ENCODE measurements around the gene ADRM1.
A peak's percentile ranks its signal among the peaks of the same experiment; 100 is the strongest.

ADRM1 gene

GRCh38 chr20:62299666-62300236 is 3.0 kb upstream of the ADRM1 start:
- no peak for DNase-seq

DNA sequence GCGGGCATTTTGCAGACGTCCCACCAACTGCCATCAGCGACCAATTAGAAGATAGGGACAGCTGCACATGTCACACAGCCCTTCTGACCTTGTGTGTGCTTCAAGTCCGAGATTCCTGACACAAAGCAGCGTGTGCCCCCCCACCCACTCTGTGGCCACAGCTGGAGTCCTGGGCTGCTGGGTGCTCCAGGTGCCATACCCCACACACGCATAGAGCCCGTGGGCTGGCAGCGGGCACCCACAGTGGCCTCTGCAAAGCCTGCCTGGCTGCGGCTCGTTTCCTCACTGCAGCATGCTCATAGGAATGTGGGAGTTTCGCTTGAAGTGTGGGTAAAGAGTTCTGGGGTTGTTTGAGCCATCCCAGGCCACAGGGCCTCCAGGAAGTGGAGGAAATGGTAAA is 2.5 kb upstream of the ADRM1 start:
- DNase-seq = no peak

DNA sequence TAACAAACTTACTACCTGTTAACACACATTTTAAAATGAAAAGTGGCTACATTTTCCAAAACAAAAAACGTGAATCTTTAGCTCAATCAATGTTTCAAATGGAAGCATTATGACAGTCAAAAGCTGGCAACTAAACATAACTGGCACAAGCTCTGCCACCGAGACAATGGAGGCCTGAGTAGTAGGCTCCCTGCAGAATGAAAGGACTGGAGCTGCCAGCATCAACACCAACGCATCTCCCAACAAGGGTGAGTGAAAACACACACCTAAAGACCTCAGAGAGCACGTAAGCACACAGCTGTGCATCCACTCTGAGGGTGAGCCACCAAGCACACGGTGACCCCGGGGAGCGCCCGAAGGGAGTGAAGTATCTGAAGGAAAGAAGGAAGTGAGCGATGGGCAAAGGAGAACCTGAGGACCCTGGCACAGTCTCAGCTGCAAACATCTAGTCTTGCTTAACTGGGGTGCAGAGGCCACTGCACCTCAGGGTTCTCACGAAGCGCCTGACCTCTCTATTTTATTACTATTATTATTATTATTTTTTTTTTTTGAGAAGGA is 1.6 kb upstream of the ADRM1 start:
- no peak for DNase-seq

- peak; percentile 57 for DNase-seq
Observed at GRCh38 chr20:62301773-62302340, 940 bp upstream of the ADRM1 start.

DNA sequence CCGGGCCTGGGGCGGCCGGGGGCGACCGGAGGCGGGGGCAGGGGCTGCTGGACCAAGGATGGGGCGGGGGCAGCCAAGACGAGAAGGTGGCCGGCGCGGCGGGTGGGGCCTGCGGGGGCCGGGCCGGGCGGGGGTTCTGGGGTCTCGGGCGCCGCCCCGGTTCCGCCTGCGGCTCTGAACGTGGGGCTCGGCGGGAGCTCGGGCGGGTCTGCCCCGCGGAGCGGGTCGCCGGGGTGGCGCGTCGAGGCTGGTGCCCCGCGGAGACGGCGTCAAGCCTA is 204 bp downstream of the ADRM1 start:
- DNase-seq = no peak

GRCh38 chr20:62303340-62304226 is 786 bp downstream of the ADRM1 start:
- DNase-seq = no peak

DNA sequence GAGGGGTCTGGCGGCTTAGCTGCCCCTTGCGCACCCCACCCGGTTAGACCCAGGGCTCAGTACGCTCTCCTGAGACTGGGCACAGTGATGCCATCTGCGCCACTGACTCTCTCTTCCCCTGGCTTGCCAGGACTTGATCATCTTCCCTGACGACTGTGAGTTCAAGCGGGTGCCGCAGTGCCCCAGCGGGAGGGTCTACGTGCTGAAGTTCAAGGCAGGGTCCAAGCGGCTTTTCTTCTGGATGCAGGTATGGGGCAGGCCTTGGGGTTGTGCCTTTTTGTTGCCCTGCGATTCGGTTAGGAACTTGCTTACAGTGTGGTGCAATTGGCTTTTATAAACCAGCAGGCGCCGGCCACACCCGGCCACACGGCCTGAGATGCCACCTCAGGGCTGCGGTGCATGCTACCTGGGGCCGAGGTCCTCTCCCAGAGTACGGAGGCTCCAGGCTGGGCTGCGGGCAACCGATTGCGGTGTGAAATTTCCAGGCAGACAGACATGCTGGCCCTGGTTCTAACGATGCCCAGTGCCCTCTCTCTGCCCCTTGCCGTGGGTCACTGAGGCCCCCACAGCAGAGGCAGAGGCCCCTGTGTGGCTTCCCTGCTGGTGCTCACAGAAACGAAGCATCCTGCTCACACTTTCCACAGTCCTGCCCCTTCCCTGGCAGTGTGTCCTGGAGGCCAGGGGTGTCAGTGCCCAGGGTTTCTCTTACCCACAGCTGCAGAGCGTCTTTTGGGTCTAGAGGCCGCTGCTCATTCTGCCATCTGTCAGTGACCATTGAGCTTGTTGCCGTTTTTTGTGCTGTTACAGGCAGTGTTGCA is 1.7 kb downstream of the ADRM1 start:
- DNase-seq = no peak

- no peak for DNase-seq
Observed at GRCh38 chr20:62305149-62305764, 2.5 kb downstream of the ADRM1 start.

- DNase-seq = no peak
Observed at GRCh38 chr20:62305765-62306413, 3.1 kb downstream of the ADRM1 start.

GRCh38 chr20:62306414-62307187 is 3.8 kb downstream of the ADRM1 start:
- DNase-seq = no peak

- DNase-seq = no peak
Observed at GRCh38 chr20:62307226-62308101, 4.7 kb downstream of the ADRM1 start.

GRCh38 chr20:62308102-62308822 is 5.5 kb downstream of the ADRM1 start:
- no peak for DNase-seq

- no peak for DNase-seq
Observed at GRCh38 chr20:62309198-62309944, 6.6 kb downstream of the ADRM1 start.

GRCh38 chr20:62309947-62310756 is 7.4 kb downstream of the ADRM1 start:
- no peak for DNase-seq

DNA sequence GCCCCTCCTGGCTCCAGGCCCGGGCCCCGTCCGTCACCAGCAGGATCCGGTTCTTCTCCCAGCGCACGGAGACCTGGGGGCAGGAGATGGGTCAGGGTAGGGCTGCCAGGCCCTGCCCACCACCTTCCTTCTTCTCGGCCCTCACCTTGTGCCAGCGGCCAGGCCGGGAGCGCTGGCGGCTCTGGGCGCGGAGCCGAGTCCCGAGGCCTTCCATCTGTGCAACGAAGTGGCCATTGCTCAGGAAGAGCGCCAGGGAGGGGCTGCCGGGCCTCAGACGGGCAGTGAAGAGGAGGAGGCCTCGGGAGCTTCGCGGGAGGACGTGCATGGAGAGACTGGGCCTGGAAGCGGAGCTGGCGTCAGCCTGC is 7.9 kb downstream of the ADRM1 start:
- no peak for DNase-seq

GRCh38 chr20:62311150-62311549 is 8.4 kb downstream of the ADRM1 start:
- no peak for DNase-seq

- no peak for DNase-seq
Observed at GRCh38 chr20:62311832-62312661, 9.2 kb downstream of the ADRM1 start.
